IMR-90 (cell line): ENCODE data around the gene CMSS1. TPM values are rescaled to one million over a fixed set of nuclear protein-coding genes. Genes with fewer than 3 reads are reported as not detected.

Source experiments
- ATAC-seq: fragments of 200-7000 bp; cut with Tn5 transposase; 2 replicates; pipeline ENCODE4 v1.9.1; 2020; ENCODE audit warnings: low read depth, mild to moderate bottlenecking, moderate library complexity
- BruUV-seq: library from RNA; stranded (reverse); fragments of 400-500 nt; replicated peaks from 2 replicates; lab custom pipeline; 2021; lab: Mats Ljungman, UMichigan
- CTCF ChIA-PET: fragments of 300-600 bp; formaldehyde crosslinking; extraction: SDS; loops from one replicate; lab custom pipeline; 2021; ENCODE audit warnings: antibody characterized with exemption; lab: Yijun Ruan, JAX
- POLR2A ChIA-PET: fragments of 300-600 bp; sonication (Branson Sonifier 250); formaldehyde crosslinking; loops from one replicate; lab custom pipeline; 2022; ENCODE audit warnings: antibody characterized with exemption; ENCODE audit not compliant: unreplicated experiment; lab: Charles Lee
- DNase-seq: peaks from one replicate; pipeline ENCODE4 v3.0.0; 2013
- H2AFZ ChIP-seq: replicated peaks from 2 replicates; pipeline ENCODE3; 2013; ENCODE audit warnings: low read length, mild to moderate bottlenecking; ENCODE audit not compliant: poor library complexity
- H2AK5ac ChIP-seq: 2 replicates; pipeline ENCODE4 v1.6.1; 2013; ENCODE audit warnings: low read depth, low read length, inconsistent platforms
- H2AK9ac ChIP-seq: replicated peaks from 2 replicates; pipeline ENCODE3; 2013; ENCODE audit warnings: mild to moderate bottlenecking, low read depth, low read length, moderate library complexity; ENCODE audit not compliant: poor library complexity
- H2BK120ac ChIP-seq: 2 replicates; pipeline ENCODE4 v1.6.1; 2013; ENCODE audit warnings: low read depth, low read length, inconsistent platforms
- H2BK15ac ChIP-seq: 3 replicates; pipeline ENCODE4 v1.6.1; 2013; ENCODE audit warnings: low read depth, low read length, inconsistent platforms
- H2BK20ac ChIP-seq: 2 replicates; pipeline ENCODE4 v1.6.1; 2013; ENCODE audit warnings: low read depth, mild to moderate bottlenecking, inconsistent platforms, low read length, moderate library complexity
- H2BK5ac ChIP-seq: 2 replicates; pipeline ENCODE4 v1.6.1; 2013; ENCODE audit warnings: mild to moderate bottlenecking, low read depth, low read length, inconsistent platforms; ENCODE audit not compliant: poor library complexity, severe bottlenecking
- H3K14ac ChIP-seq: replicated peaks from 2 replicates; pipeline ENCODE4 v1.6.1; 2013; ENCODE audit warnings: low read depth, low read length, inconsistent platforms
- H3K18ac ChIP-seq: 2 replicates; pipeline ENCODE4 v1.6.1; 2013; ENCODE audit warnings: low read depth, low read length, control low read depth
- H3K23ac ChIP-seq: 2 replicates; pipeline ENCODE4 v1.6.1; 2013; ENCODE audit warnings: low read depth, low read length, inconsistent platforms
- H3K27ac ChIP-seq: 2 replicates; pipeline ENCODE4 v1.5.1; 2013; ENCODE audit warnings: mild to moderate bottlenecking, control low read depth, low read length; ENCODE audit not compliant: insufficient read depth
- H3K27me3 ChIP-seq: 2 replicates; pipeline ENCODE4 v1.6.1; 2013; ENCODE audit warnings: low read length; ENCODE audit not compliant: control insufficient read depth, insufficient read depth
- H3K36me3 ChIP-seq: 2 replicates; pipeline ENCODE4 v1.6.1; 2013; ENCODE audit warnings: low read length, mixed read lengths; ENCODE audit not compliant: control insufficient read depth, insufficient read depth
- H3K4ac ChIP-seq: 2 replicates; pipeline ENCODE4 v1.6.1; 2013; ENCODE audit warnings: low read depth, low read length, inconsistent platforms
- H3K4me1 ChIP-seq: 2 replicates; pipeline ENCODE4 v1.6.1; 2013; ENCODE audit warnings: low read length, mixed read lengths; ENCODE audit not compliant: control insufficient read depth, insufficient read depth
- H3K4me2 ChIP-seq: 2 replicates; pipeline ENCODE4 v1.6.1; 2013; ENCODE audit warnings: low read depth, mild to moderate bottlenecking, control low read depth, low read length, moderate library complexity
- H3K4me3 ChIP-seq: 2 replicates; pipeline ENCODE4 v1.5.1; 2013; ENCODE audit warnings: low read depth, mild to moderate bottlenecking, control low read depth, low read length, moderate library complexity; ENCODE audit not compliant: insufficient read depth
- H3K56ac ChIP-seq: 2 replicates; pipeline ENCODE4 v1.6.1; 2013; ENCODE audit warnings: low read length, inconsistent platforms; ENCODE audit not compliant: insufficient read depth; ENCODE audit errors: extremely low read depth
- H3K79me1 ChIP-seq, 2 experiments: 2 replicates each; pipeline ENCODE4 v1.6.1; 2013; ENCODE audit warnings: low read length in 2 of 2, inconsistent platforms in 1 of 2, low read depth in 1 of 2
- H3K9ac ChIP-seq: 2 replicates; pipeline ENCODE4 v1.6.1; 2013; ENCODE audit warnings: low read depth, low read length, control low read depth
- H3K9me1 ChIP-seq: 2 replicates; pipeline ENCODE4 v1.6.1; 2013; ENCODE audit warnings: low read length, inconsistent platforms; ENCODE audit not compliant: insufficient read depth
- H3K9me3 ChIP-seq: 2 replicates; pipeline ENCODE4 v1.6.1; 2013; ENCODE audit warnings: low read length; ENCODE audit not compliant: control insufficient read depth, insufficient read depth
- H4K20me1 ChIP-seq: 2 replicates; pipeline ENCODE4 v1.6.1; 2013; ENCODE audit warnings: low read length, inconsistent platforms; ENCODE audit not compliant: insufficient read depth
- H4K5ac ChIP-seq: 2 replicates; pipeline ENCODE4 v1.6.1; 2013; ENCODE audit warnings: mild to moderate bottlenecking, low read depth, low read length, control low read depth
- H4K8ac ChIP-seq, 2 experiments: 2 replicates each; pipeline ENCODE4 v1.6.1; 2013; ENCODE audit warnings: low read depth in 2 of 2, low read length in 2 of 2, control low read depth in 1 of 2, inconsistent platforms in 1 of 2
- H4K91ac ChIP-seq: 2 replicates; pipeline ENCODE4 v1.6.1; 2013; ENCODE audit warnings: low read depth, low read length, inconsistent platforms; ENCODE audit not compliant: insufficient read depth
- BHLHE40 ChIP-seq: fragments of 150-350 bp; IDR thresholded peaks from 2 replicates; pipeline ENCODE4 v1.6.1; 2016; ENCODE audit warnings: mild to moderate bottlenecking, low read depth, low read length
- MAFK ChIP-seq: IDR thresholded peaks from 2 replicates; pipeline ENCODE4 v1.6.1; 2012; ENCODE audit warnings: low read depth, low read length, improper control_type of control experiment
- MAZ ChIP-seq: IDR thresholded peaks from 2 replicates; pipeline ENCODE4 v1.6.1; 2012; ENCODE audit warnings: low read depth, mild to moderate bottlenecking, low read length, improper control_type of control experiment, moderate library complexity, borderline replicate concordance
- MXI1 ChIP-seq: IDR thresholded peaks from 2 replicates; pipeline ENCODE4 v1.6.1; 2012; ENCODE audit warnings: low read depth, mild to moderate bottlenecking, low read length, moderate library complexity, borderline replicate concordance
- NFE2L2 ChIP-seq: fragments of 150-350 bp; IDR thresholded peaks from 2 replicates; pipeline ENCODE4 v1.6.1; 2016; ENCODE audit warnings: low read depth, mild to moderate bottlenecking, low read length
- POLR2A ChIP-seq: IDR thresholded peaks from 2 replicates; pipeline ENCODE4 v1.6.1; 2012; ENCODE audit warnings: mild to moderate bottlenecking, low read depth, low read length
- RAD21 ChIP-seq: IDR thresholded peaks from 2 replicates; pipeline ENCODE4 v1.6.1; 2012; ENCODE audit warnings: low read length, improper control_type of control experiment
- RCOR1 ChIP-seq: IDR thresholded peaks from 2 replicates; pipeline ENCODE4 v1.6.1; 2012; ENCODE audit warnings: mild to moderate bottlenecking, low read length, improper control_type of control experiment; ENCODE audit not compliant: insufficient replicate concordance
- SMC3 ChIP-seq: fragments of 150-350 bp; IDR thresholded peaks from 2 replicates; pipeline ENCODE4 v1.6.1; 2016; ENCODE audit warnings: low read depth, mild to moderate bottlenecking, antibody characterized with exemption, low read length, moderate library complexity
- WGBS, 2 experiments: methylation state at CpG; one replicate each; pipeline versions ENCODE4 v1.1.5 to v1.1.7; 2013; ENCODE audit warnings: missing lambda C conversion rate in 2 of 2; ENCODE audit not compliant: insufficient read length in 1 of 2; ENCODE audit errors: extremely low coverage in 2 of 2; 5-methylcytosine and 5-hydroxymethylcytosine counted together
- dilution Hi-C: fragments of 300-500 bp; cut with HindIII; formaldehyde crosslinking; loops from one replicate; pipeline ENCODE4 v1.14.3; 2018; ENCODE audit warnings: low sequenced_read_pairs; ENCODE audit not compliant: unreplicated experiment
- in situ Hi-C: fragments of 300-500 bp; cut with MboI; formaldehyde crosslinking; loops from 3 replicates; pipeline ENCODE4 v1.14.3; 2019; ENCODE audit warnings: low sequenced_read_pairs, inconsistent platforms, mixed read lengths
- intact Hi-C: fragments of 100-400 bp; cut with micrococcal nuclease; formaldehyde crosslinking; loops from 2 replicates; pipeline ENCODE4 v1.10.0; 2022
- polyA plus RNA-seq, 3 experiments: library from polyadenylated mRNA; depleted of rRNA; stranded (reverse); fragments of >200 nt; gene quantifications; 2 replicates each; pipeline ENCODE4 v1.2.3, GENCODE V29; 2012; ENCODE audit warnings: low replicate concordance in 1 of 3
- total RNA-seq: library from RNA; depleted of rRNA; stranded (reverse); fragments of >200 nt; gene quantifications from 2 replicates; pipeline ENCODE4 v1.2.3, GENCODE V29; 2012
- TF ChIP-seq, protein P1 (sequence below): conservative IDR thresholded peaks from 2 replicates; pipeline ENCODE4 v1.5.1; 2012; ENCODE audit warnings: mild to moderate bottlenecking, low read depth, low read length, improper control_type of control experiment

The CMSS1 gene
- total and polyA plus RNA-seq, 2 of the 4 experiments (the other 2 are of a cell fraction) = 12.5 to 13.6 TPM

DNA sequence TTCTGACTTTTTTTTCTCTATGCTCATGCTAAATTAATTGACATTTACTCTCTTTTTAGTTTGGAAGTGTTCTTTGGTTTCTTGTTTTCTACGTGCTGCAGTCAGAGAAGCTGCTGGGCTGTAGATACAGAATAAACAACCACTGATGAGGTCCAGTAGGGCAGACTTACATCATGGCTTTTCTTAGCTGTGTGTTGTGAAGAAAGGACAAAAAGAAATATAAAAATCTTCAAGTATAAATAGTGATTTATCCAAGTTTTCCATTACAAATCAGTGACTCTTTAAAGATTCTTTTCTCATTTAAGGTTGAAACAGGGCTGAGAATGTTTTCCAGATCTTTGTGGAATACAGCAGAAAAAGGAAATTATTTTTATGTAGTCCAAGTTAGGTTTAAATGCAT lies 122.2 kb downstream of the CMSS1 start:
- DNase-seq (peak; percentile 54), ATAC-seq (peak; percentile 67)
- no peak overlapping the region for H3K56ac ChIP-seq
- no peaks in the 10 kb centered on the region for H4K20me1 ChIP-seq
- no CpG with 5 or more reads among the region's 1 CpG for WGBS, 2 experiments
- no TSS peak for BruUV-seq
- H3K23ac ChIP-seq = no peak overlapping the region
- H3K4me1 ChIP-seq = peaks cover 20% of the 10 kb centered on the region
- no peak overlapping the region for H2AK9ac ChIP-seq
- no peak overlapping the region for H3K4me2 ChIP-seq
- H3K36me3 ChIP-seq = no peaks in the 10 kb centered on the region
- peak overlapping the region; percentile 29; the same call in 1 of the 2 replicates for H2BK20ac ChIP-seq
- H3K4me3 ChIP-seq = no peak overlapping the region
- H3K79me1 ChIP-seq = peaks cover 0 to 22% of the 10 kb centered on the region in 2 experiments; a peak in 2 of 4 replicates
- TF ChIP-seq BHLHE40 (no peak), RCOR1 (no peak), POLR2A (no peak), MXI1 (no peak), MAFK (no peak), RAD21 (no peak), NFE2L2 (no peak), SMC3 (no peak), MAZ (no peak)
- TF ChIP-seq, protein P1, sequence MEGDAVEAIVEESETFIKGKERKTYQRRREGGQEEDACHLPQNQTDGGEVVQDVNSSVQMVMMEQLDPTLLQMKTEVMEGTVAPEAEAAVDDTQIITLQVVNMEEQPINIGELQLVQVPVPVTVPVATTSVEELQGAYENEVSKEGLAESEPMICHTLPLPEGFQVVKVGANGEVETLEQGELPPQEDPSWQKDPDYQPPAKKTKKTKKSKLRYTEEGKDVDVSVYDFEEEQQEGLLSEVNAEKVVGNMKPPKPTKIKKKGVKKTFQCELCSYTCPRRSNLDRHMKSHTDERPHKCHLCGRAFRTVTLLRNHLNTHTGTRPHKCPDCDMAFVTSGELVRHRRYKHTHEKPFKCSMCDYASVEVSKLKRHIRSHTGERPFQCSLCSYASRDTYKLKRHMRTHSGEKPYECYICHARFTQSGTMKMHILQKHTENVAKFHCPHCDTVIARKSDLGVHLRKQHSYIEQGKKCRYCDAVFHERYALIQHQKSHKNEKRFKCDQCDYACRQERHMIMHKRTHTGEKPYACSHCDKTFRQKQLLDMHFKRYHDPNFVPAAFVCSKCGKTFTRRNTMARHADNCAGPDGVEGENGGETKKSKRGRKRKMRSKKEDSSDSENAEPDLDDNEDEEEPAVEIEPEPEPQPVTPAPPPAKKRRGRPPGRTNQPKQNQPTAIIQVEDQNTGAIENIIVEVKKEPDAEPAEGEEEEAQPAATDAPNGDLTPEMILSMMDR = no peak
- no peaks in the 10 kb centered on the region for H3K9me3 ChIP-seq
- no peak overlapping the region; the same call in 1 of the 2 replicates for H2BK120ac ChIP-seq
- in situ Hi-C loops (no loop called here), dilution Hi-C loops (no loop called here), intact Hi-C loops (loop anchor here (5.0 kb wide), 1 partner anchor 63 kb away; no protein-coding TSS in a partner anchor)
- H3K27me3 ChIP-seq = no peaks in the 10 kb centered on the region
- H3K4ac ChIP-seq = no peak overlapping the region
- H3K27ac ChIP-seq = no peak overlapping the region
- H3K9me1 ChIP-seq = peaks cover 9% of the 10 kb centered on the region
- no peak overlapping the region for H2BK5ac ChIP-seq
- H2AK5ac ChIP-seq = no peak overlapping the region
- CTCF ChIA-PET = interaction anchor here (1.2 kb wide), 1 partner anchor 314 kb away, joined by 4 read pairs; no protein-coding TSS in a partner anchor
- POLR2A ChIA-PET = no interaction called here
- no peak overlapping the region for H4K91ac ChIP-seq
- H3K14ac ChIP-seq = no peak overlapping the region
- H2BK15ac ChIP-seq = no peak overlapping the region
- no peak overlapping the region for H3K9ac ChIP-seq
- H3K18ac ChIP-seq = no peak overlapping the region
- no peak overlapping the region for H4K5ac ChIP-seq
- no peak overlapping the region for H2AFZ ChIP-seq
- no peak overlapping the region for H4K8ac ChIP-seq
